ENCODE data around the gene SIGLEC12. TPM values are rescaled to one million over a fixed set of nuclear protein-coding genes. Genes with fewer than 3 reads are reported as not detected.
"Not testable (repeated sequence)": the region's sequence is repeated elsewhere in the genome, so short reads cannot be mapped to it uniquely, and the experiment has no call there.

Gene SIGLEC12
- total RNA-seq, 2 donors from 2014 or later, result 1.0 to 1.6 TPM

DNA sequence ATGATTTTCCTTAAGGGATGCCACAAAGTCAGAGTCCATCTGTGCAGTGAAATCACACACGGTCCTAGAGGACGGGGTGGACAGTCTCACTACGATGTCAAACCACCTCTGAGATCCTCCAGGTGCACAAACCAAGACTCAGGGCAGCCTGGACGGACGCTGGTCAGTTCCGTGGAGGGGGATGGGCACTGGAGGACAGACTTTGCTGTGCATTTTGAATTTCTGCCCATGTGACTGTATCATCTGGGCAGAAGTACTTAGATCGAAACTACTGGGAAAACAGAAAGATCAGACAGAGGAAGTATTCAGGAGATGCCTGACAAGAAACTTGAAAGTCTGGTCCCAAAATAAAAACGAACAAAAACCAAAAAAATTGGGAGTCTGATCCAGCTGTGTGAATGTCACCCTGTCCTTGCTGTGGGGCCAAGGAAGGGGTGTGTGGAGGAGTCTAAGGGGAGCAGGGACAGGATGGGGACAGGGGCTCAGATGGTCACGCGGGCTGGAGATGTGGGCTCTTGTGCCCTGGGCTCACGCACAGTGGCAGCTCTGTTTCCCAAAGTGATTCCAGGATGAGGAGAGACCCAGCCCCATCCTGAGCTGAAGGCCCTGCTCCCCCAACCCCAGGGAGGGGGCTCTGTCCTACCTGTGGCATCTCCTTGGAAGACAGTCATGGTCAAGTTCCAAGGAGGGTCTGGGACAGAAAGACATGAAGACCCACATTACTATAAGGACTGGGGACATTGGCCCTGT, 44.9 kb downstream of the SIGLEC12 start:
- peaks cover 13% of the 10 kb centered on the region for H3K4me1 Mint-ChIP-seq (ENCODE audit: low read depth)
- peaks cover 0 to 2% of the 10 kb centered on the region in 2 donors for H3K9me3 Mint-ChIP-seq
- peaks cover 6% of the 10 kb centered on the region for H3K27me3 Mint-ChIP-seq (ENCODE audit: low read depth)
- H3K36me3 Mint-ChIP-seq (ENCODE audit: insufficient read depth in 2 of 2), result peaks cover 0 to 7% of the 10 kb centered on the region in 2 donors
- no peak overlapping the region for H3K27ac Mint-ChIP-seq
- DNase-seq (no peak), ATAC-seq (replicated peaks in 1 of 2) (no peak)
- no peak overlapping the region for H3K4me3 Mint-ChIP-seq

DNA sequence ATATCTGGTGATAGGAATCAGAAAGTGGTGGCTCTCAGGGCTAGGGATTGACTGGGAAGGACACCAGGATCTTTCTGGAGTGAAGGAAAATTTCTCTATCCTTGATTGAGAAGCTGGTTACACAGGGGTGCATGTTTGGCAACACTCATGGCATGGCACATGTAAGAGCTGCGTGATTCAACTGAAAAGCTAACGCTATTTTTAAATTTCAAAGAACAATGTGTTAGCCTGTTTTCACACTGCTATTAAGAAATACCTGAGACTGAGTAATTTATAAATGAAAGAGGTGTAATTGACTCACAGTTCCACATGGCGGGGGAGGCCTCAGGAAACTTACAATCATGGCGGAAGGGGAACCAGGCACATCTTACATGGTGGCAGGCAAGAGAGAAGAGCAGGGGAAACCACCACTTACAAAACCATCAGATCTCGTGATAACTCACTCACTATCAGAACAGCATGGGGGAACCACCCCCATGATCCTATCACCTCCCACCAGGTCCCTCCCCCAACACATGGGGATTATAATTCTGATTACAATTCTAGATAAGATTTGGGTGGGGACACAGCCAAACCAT, 50.8 kb downstream of the SIGLEC12 start:
- H3K4me3 Mint-ChIP-seq, result no peak overlapping the region
- peak overlapping the region; percentile 47 for H3K27ac Mint-ChIP-seq
- ATAC-seq (replicated peaks in 1 of 2) (no peak), DNase-seq (no peak)
- H3K4me1 Mint-ChIP-seq (ENCODE audit: low read depth), result peaks cover 46% of the 10 kb centered on the region
- H3K36me3 Mint-ChIP-seq (ENCODE audit: insufficient read depth in 2 of 2), result peaks cover 22 to 24% of the 10 kb centered on the region in 2 donors
- H3K27me3 Mint-ChIP-seq (ENCODE audit: low read depth), result no peaks in the 10 kb centered on the region
- H3K9me3 Mint-ChIP-seq, result peaks cover 8 to 16% of the 10 kb centered on the region in 2 donors

DNA sequence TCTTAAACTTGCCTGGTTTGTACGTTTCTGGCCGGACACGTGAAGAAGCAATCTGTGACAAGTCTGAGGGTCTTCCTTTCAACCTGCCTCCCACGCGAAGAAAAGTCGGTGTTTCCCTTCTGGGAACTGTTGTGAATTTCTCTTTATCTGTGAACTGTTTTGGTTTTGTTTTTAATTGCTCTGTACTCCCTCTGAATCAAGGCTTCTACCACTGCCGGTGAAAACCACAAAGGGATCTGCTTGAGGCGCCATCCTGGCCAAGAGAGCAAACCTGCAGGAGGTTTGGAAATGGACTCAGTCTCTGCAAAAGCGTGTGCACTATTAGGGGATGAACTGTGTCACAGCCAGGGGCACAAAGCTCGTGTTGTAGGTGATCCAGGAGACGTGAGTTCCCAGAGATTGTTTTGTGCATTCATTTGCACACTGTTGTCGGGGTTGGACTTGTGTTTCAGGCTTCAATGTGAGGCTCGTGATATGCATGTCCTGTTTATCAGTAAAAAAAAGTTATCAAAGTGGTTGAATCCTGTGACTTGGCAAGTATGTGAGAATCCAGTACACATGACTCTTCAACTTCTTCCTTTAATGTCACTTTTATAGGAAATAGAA, 53.1 kb downstream of the SIGLEC12 start:
- peaks cover 58% of the 10 kb centered on the region for H3K4me1 Mint-ChIP-seq (ENCODE audit: low read depth)
- H3K4me3 Mint-ChIP-seq, result peak overlapping the region; percentile 71 to 72
- peak overlapping the region; percentile 18 for H3K27ac Mint-ChIP-seq
- H3K36me3 Mint-ChIP-seq (ENCODE audit: insufficient read depth in 2 of 2), result peaks cover 23 to 32% of the 10 kb centered on the region in 2 donors
- DNase-seq (peak; percentile 51 to 60), ATAC-seq (replicated peaks in 1 of 2) (peak; percentile 91 to 93)
- H3K27me3 Mint-ChIP-seq (ENCODE audit: low read depth), result no peaks in the 10 kb centered on the region
- peaks cover 8 to 16% of the 10 kb centered on the region in 2 donors for H3K9me3 Mint-ChIP-seq

DNA sequence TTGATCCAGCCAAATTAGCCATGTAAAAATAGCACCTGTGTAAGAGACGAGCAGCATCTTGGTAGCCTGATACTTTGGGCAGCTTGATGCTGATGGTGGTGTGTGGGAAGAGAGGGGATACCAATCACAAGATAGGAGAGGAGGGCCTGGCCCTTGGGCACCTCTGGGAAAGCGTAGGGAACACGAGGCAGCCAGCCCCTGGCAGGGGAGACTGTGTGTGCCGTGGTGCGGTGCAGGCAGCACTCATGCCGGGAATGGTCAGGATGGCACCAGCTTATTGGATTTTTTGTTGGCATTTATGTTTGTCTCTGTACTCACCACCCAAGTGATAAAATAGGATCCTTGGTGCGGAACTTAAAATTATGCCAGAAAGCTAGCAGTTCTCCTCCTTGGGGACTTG, 53.6 kb downstream of the SIGLEC12 start:
- Mint-ChIP-seq H3K4me1 (ENCODE audit: low read depth) (peaks cover 63% of the 10 kb centered on the region), H3K36me3 (ENCODE audit: insufficient read depth in 2 of 2) (peaks cover 25 to 33% of the 10 kb centered on the region in 2 donors), H3K4me3 (peak overlapping the region; percentile 71 to 72), H3K27me3 (ENCODE audit: low read depth) (no peaks in the 10 kb centered on the region), H3K9me3 (peaks cover 8 to 16% of the 10 kb centered on the region in 2 donors), H3K27ac (peak overlapping the region; percentile 69)
- DNase-seq (no peak), ATAC-seq (replicated peaks in 1 of 2) (peak; percentile 18 to 32)

DNA sequence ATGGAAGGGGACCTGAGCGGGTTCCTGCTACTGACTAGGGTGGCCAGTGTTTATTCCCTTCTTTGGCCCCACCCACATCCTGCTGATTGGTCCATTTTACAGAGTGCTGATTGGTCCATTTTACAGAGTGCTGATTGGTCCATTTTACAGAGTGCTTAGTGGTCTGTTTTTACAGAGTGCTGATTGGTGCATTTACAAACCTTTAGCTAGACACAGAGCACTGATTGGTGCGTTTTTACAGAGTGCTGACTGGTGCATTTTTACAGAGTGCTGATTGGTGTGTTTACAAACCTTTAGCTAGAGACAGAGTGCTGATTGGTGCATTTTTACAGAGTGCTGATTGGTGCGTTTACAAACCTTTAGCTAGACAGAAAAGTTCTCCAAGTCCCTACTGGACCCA, 54.1 kb downstream of the SIGLEC12 start:
- not testable (repeated sequence) for H3K27me3 Mint-ChIP-seq (ENCODE audit: low read depth); H3K27ac Mint-ChIP-seq; ATAC-seq (replicated peaks in 1 of 2); DNase-seq
- H3K9me3 Mint-ChIP-seq, result peaks cover 8 to 16% of the 10 kb centered on the region in 2 donors
- peaks cover 68% of the 10 kb centered on the region for H3K4me1 Mint-ChIP-seq (ENCODE audit: low read depth)
- H3K4me3 Mint-ChIP-seq, result peak overlapping the region; percentile 71 to 72
- H3K36me3 Mint-ChIP-seq (ENCODE audit: insufficient read depth in 2 of 2), result peaks cover 27 to 36% of the 10 kb centered on the region in 2 donors

DNA sequence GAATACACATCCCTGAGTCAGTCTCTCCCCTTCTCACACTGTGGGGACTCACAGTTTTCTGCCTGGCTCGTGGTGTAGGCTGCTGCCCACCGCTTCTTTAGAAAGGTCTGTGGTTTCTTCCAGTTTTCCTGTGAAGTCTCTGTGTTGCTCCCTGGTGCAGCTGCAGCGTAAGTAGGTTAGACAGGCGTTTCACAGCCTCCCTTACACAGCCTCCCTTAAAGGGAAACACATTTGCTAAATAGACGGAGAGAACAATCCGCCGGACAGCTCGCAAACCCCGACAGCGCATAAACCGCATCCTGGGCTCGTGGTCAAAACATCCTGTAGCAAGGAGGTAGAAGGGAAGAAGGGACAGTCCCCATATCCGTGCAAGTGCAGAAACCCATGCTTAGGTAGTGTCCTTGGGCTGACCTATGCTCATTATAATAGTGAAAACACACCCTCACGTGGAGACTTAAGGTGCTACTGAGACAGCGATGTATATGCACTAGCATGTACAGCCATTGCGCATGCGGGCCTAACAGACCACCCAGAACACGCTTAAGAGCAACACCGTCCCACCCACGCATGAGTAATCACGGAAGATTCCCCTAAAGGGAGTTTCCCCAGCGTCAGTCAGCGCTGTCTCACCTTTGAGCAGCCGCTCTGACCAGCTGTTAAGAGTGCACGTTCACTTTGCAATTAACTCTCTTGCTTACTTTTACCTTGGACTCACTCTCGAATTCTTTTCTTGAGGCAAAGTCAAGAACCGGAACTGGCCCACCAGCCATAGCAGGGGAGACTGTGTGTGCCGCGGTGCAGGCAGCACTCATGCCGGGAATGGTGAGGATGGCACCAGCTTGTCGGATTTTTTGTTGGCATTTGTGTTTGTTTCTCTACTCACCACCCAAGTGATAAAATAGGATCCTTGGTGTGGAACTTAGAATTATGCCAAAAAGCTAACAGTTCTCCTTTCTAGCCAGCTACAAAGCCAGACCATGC, 59.9 kb downstream of the SIGLEC12 start:
- Mint-ChIP-seq H3K27me3 (ENCODE audit: low read depth) (peaks cover under 1% of the 10 kb centered on the region), H3K4me3 (peak overlapping the region; percentile 70 to 92), H3K4me1 (ENCODE audit: low read depth) (peaks cover 72% of the 10 kb centered on the region), H3K27ac (peak overlapping the region; percentile 89), H3K9me3 (peaks cover 0 to under 1% of the 10 kb centered on the region in 2 donors), H3K36me3 (ENCODE audit: insufficient read depth in 2 of 2) (peaks cover 7 to 14% of the 10 kb centered on the region in 2 donors)
- peak; percentile 91 to 94 for ATAC-seq (replicated peaks in 1 of 2)
- peak; percentile 89 to 93 for DNase-seq

Other genes starting within 250 kb of the SIGLEC12 start
- 1 to 10 TPM in 1 of 2 donors, under 1 TPM in 1; 0.67 to 1.1 TPM for gene IGLON5, start 190.2 kb downstream of the SIGLEC12 start, total RNA-seq
- 1 to 10 TPM; 6.4 to 7.6 TPM for gene VSIG10L, start 159.7 kb downstream of the SIGLEC12 start, total RNA-seq
- 100 to 1,000 TPM; 156 to 160 TPM for gene ETFB, start 135.4 kb downstream of the SIGLEC12 start, total RNA-seq
- 10 to 100 TPM; 14.0 to 14.9 TPM for gene CLDND2, start 132.8 kb downstream of the SIGLEC12 start, total RNA-seq
- 100 to 1,000 TPM; 190 to 261 TPM for gene NKG7, start 129.1 kb downstream of the SIGLEC12 start, total RNA-seq
- 1 to 10 TPM; 1.0 to 2.0 TPM for gene LIM2, start 113.8 kb downstream of the SIGLEC12 start, total RNA-seq
- under 1 TPM; 0.23 to 0.26 TPM for gene C19orf84, start 111.2 kb downstream of the SIGLEC12 start, total RNA-seq
- gene SIGLEC10, start 84.2 kb downstream of the SIGLEC12 start, total RNA-seq, result 1 to 10 TPM in 1 of 2 donors, under 1 TPM in 1; 0.38 to 1.4 TPM
- not detected for gene SIGLEC8, start 43.3 kb downstream of the SIGLEC12 start, total RNA-seq
- not detected for gene CEACAM18, start 23.3 kb downstream of the SIGLEC12 start, total RNA-seq
- not detected for gene SIGLEC6, start 29.9 kb upstream of the SIGLEC12 start, total RNA-seq
- gene ZNF175, start 69.5 kb upstream of the SIGLEC12 start, total RNA-seq, result 10 to 100 TPM; 11.1 to 13.3 TPM
- gene SIGLEC5, start 128.6 kb upstream of the SIGLEC12 start, total RNA-seq, result not detected
- under 1 TPM in 1 of 2 donors, not detected in 1; 0.38 TPM for gene SIGLEC14, start 145.0 kb upstream of the SIGLEC12 start, total RNA-seq
- 1 to 10 TPM; 3.6 to 7.5 TPM for gene SPACA6, start 191.5 kb upstream of the SIGLEC12 start, total RNA-seq
- not detected for gene HAS1, start 222.2 kb upstream of the SIGLEC12 start, total RNA-seq